ENCODE data around the gene CEP120.
"Not testable (repeated sequence)": the region's sequence is repeated elsewhere in the genome, so short reads cannot be mapped to it uniquely, and the experiment has no call there.

DNA sequence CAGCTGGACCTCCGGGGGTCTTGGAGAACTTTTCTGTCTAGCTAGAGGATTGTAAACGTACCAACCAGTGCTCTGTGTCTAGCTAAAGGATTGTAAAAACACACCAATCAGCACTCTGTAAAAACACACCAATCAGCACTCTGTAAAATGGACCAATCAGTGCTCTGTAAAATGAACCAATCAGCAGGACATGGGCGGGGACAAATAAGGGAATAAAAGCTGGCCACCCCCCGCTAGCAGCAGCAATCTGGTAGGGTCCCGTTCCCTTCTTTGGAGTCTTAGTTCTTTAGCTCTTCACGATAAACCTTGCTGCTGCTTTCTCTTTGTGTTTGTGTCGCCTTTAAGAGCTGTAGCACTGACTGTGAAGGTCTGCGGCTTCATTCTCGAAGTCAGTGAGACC lies 114.8 kb downstream of the CEP120 start:
- TF ChIP-seq, protein P1, sequence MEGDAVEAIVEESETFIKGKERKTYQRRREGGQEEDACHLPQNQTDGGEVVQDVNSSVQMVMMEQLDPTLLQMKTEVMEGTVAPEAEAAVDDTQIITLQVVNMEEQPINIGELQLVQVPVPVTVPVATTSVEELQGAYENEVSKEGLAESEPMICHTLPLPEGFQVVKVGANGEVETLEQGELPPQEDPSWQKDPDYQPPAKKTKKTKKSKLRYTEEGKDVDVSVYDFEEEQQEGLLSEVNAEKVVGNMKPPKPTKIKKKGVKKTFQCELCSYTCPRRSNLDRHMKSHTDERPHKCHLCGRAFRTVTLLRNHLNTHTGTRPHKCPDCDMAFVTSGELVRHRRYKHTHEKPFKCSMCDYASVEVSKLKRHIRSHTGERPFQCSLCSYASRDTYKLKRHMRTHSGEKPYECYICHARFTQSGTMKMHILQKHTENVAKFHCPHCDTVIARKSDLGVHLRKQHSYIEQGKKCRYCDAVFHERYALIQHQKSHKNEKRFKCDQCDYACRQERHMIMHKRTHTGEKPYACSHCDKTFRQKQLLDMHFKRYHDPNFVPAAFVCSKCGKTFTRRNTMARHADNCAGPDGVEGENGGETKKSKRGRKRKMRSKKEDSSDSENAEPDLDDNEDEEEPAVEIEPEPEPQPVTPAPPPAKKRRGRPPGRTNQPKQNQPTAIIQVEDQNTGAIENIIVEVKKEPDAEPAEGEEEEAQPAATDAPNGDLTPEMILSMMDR (IDR thresholded peaks at IDR 0.05) = not testable (repeated sequence)
- TF ChIP-seq POLR2A (IDR thresholded peaks at IDR 0.05) = not testable (repeated sequence)

Data from lower leg skin (tissue), 3 donors.